Neuronal stem cell (in vitro differentiated cells): ENCODE measurements around the gene AHCTF1.
"Not testable (repeated sequence)": the region's sequence is repeated elsewhere in the genome, so short reads cannot be mapped to it uniquely, and the experiment has no call there.

ENCODE experiments used
- DNase-seq: peaks from one replicate; pipeline ENCODE4 v3.0.0-alpha.2; 2013; ENCODE audit warnings: low spot score
- H2AFZ ChIP-seq: one replicate; pipeline ENCODE4 v1.6.1; 2013; ENCODE audit warnings: mild to moderate bottlenecking, low read length, inconsistent platforms
- H2AK5ac ChIP-seq: 2 replicates; pipeline ENCODE4 v1.6.1; 2013; ENCODE audit warnings: low read depth, mild to moderate bottlenecking, inconsistent platforms, low read length, moderate library complexity, mixed read lengths
- H2BK120ac ChIP-seq: 2 replicates; pipeline ENCODE4 v1.6.1; 2013; ENCODE audit warnings: low read depth, mild to moderate bottlenecking, inconsistent platforms, low read length, moderate library complexity, mixed read lengths
- H2BK12ac ChIP-seq: one replicate; pipeline ENCODE4 v1.6.1; 2013; ENCODE audit warnings: low read length, inconsistent platforms
- H2BK15ac ChIP-seq: 2 replicates; pipeline ENCODE4 v1.6.1; 2013; ENCODE audit warnings: mild to moderate bottlenecking, low read length, inconsistent platforms, mixed read lengths
- H2BK5ac ChIP-seq: one replicate; pipeline ENCODE4 v1.6.1; 2013; ENCODE audit warnings: inconsistent platforms, mild to moderate bottlenecking, low read length, moderate library complexity
- H3K14ac ChIP-seq: one replicate; pipeline ENCODE4 v1.6.1; 2013; ENCODE audit warnings: low read length, inconsistent platforms
- H3K18ac ChIP-seq: 2 replicates; pipeline ENCODE4 v1.6.1; 2013; ENCODE audit warnings: low read length, inconsistent platforms
- H3K23ac ChIP-seq: 2 replicates; pipeline ENCODE4 v1.6.1; 2013; ENCODE audit warnings: low read depth, mild to moderate bottlenecking, mixed read lengths, low read length, inconsistent platforms; ENCODE audit not compliant: poor library complexity
- H3K27ac ChIP-seq: replicated peaks from 3 replicates; pipeline ENCODE4 v1.5.1; 2013; ENCODE audit warnings: low read length, inconsistent platforms
- H3K27me3 ChIP-seq, 3 experiments: 2 replicates each; pipeline ENCODE4 v1.6.1; 2013; ENCODE audit warnings: low read length in 3 of 3, mild to moderate bottlenecking in 2 of 3, inconsistent platforms in 1 of 3, low read depth in 1 of 3, mixed read lengths in 1 of 3, moderate library complexity in 1 of 3; ENCODE audit not compliant: control insufficient read depth in 3 of 3, insufficient read depth in 3 of 3
- H3K36me3 ChIP-seq, 2 donors: replicated peaks in 1 of 2; 2 replicates each; pipeline ENCODE4 v1.6.1; 2013; ENCODE audit warnings: low read length in 2 of 2; ENCODE audit not compliant: control insufficient read depth in 2 of 2, insufficient read depth in 2 of 2
- H3K4ac ChIP-seq: 2 replicates; pipeline ENCODE4 v1.6.1; 2013; ENCODE audit warnings: inconsistent platforms, mild to moderate bottlenecking, low read length, moderate library complexity
- H3K4me1 ChIP-seq, 2 donors: 1 replicate in 1 of 2; 2 replicates in 1 of 2; pipeline ENCODE4 v1.6.1; 2013; ENCODE audit warnings: low read length in 2 of 2, low read depth in 1 of 2; ENCODE audit not compliant: control insufficient read depth in 2 of 2, insufficient read depth in 1 of 2
- H3K4me2 ChIP-seq: one replicate; pipeline ENCODE4 v1.6.1; 2013; ENCODE audit warnings: mild to moderate bottlenecking, low read length, inconsistent platforms; ENCODE audit not compliant: insufficient read depth, poor library complexity, severe bottlenecking
- H3K4me3 ChIP-seq, 2 donors: 2 replicates each; pipeline ENCODE4 v1.5.1; 2013; ENCODE audit warnings: low read length in 2 of 2, mild to moderate bottlenecking in 2 of 2, inconsistent platforms in 1 of 2, moderate library complexity in 1 of 2
- H3K79me1 ChIP-seq: one replicate; pipeline ENCODE4 v1.6.1; 2013; ENCODE audit warnings: low read depth, mild to moderate bottlenecking, inconsistent platforms, low read length, moderate library complexity
- H3K9ac ChIP-seq: one replicate; pipeline ENCODE4 v1.6.1; 2013; ENCODE audit warnings: mild to moderate bottlenecking, low read depth, low read length, inconsistent platforms; ENCODE audit not compliant: poor library complexity
- H3K9me3 ChIP-seq, 2 donors: replicated peaks in 1 of 2; 2 replicates each; pipeline versions ENCODE3 to v1.6.1; 2013; ENCODE audit warnings: low read length in 2 of 2, mild to moderate bottlenecking in 2 of 2, inconsistent platforms in 1 of 2, low read depth in 1 of 2, mixed read lengths in 1 of 2, moderate library complexity in 1 of 2; ENCODE audit not compliant: control insufficient read depth in 2 of 2, insufficient read depth in 1 of 2
- H4K8ac ChIP-seq: one replicate; pipeline ENCODE4 v1.6.1; 2013; ENCODE audit warnings: low read depth, mild to moderate bottlenecking, inconsistent platforms, low read length, moderate library complexity
- H4K91ac ChIP-seq: one replicate; pipeline ENCODE4 v1.6.1; 2013; ENCODE audit warnings: low read length, low read depth, mild to moderate bottlenecking, inconsistent platforms; ENCODE audit not compliant: poor library complexity
- WGBS, 2 donors: extraction: QIAGEN DNeasy Blood & Tissue Kit; methylation state at CpG; one replicate each; pipeline ENCODE4 v1.1.7; 2013; ENCODE audit warnings: missing lambda C conversion rate in 2 of 2, mixed read lengths in 1 of 2; ENCODE audit not compliant: insufficient read length in 2 of 2, insufficient replicate concordance in 1 of 2; ENCODE audit errors: extremely low coverage in 2 of 2; 5-methylcytosine and 5-hydroxymethylcytosine counted together

Gene AHCTF1

GRCh38 chr1:246860401-246860800 is 71.3 kb downstream of the AHCTF1 start:
- Histone ChIP-seq H2BK120ac (no peak overlapping the region), H2BK5ac (no peak overlapping the region), H3K27ac (no peak overlapping the region), H3K4me3 (no peak overlapping the region), H3K79me1 (no peaks in the 10 kb centered on the region), H3K14ac (no peak overlapping the region), H3K36me3 (peaks cover 15 to 96% of the 10 kb centered on the region in 2 donors), H3K9ac (no peak overlapping the region), H2BK12ac (no peak overlapping the region), H4K91ac (no peak overlapping the region), H3K9me3 (no peaks in the 10 kb centered on the region), H3K23ac (no peak overlapping the region), H2AK5ac (no peak overlapping the region), H3K4me1 (no peaks in the 10 kb centered on the region), H3K4ac (no peak overlapping the region), H3K18ac (no peak overlapping the region), H4K8ac (no peak overlapping the region), H3K4me2 (no peak overlapping the region), H2BK15ac (no peak overlapping the region), H3K27me3 (no peaks in the 10 kb centered on the region), H2AFZ (no peak overlapping the region)
- DNase-seq = no peak
- WGBS, 2 donors = no CpG with 5 or more reads among the region's 4 CpGs

GRCh38 chr1:246856371-246856770 is 75.4 kb downstream of the AHCTF1 start:
- peaks cover 0 to 5% of the 10 kb centered on the region in 2 donors for H3K9me3 ChIP-seq
- H2BK5ac ChIP-seq = no peak overlapping the region
- no peak overlapping the region for H2BK120ac ChIP-seq
- no peak overlapping the region for H2BK12ac ChIP-seq
- no CpG with 5 or more reads among the region's 1 CpG for WGBS, 2 donors
- no peak overlapping the region for H2BK15ac ChIP-seq
- no peak overlapping the region for H3K27ac ChIP-seq
- no peak for DNase-seq
- H3K4me2 ChIP-seq = no peak overlapping the region
- no peak overlapping the region for H2AFZ ChIP-seq
- no peak overlapping the region for H3K14ac ChIP-seq
- no peaks in the 10 kb centered on the region for H3K4me1 ChIP-seq
- H4K91ac ChIP-seq = no peak overlapping the region
- H3K18ac ChIP-seq = no peak overlapping the region
- H3K79me1 ChIP-seq = no peaks in the 10 kb centered on the region
- no peak overlapping the region for H4K8ac ChIP-seq
- H3K4me3 ChIP-seq = no peak overlapping the region
- no peaks in the 10 kb centered on the region for H3K27me3 ChIP-seq
- H3K4ac ChIP-seq = no peak overlapping the region
- H3K9ac ChIP-seq = no peak overlapping the region
- H2AK5ac ChIP-seq = no peak overlapping the region
- no peak overlapping the region for H3K23ac ChIP-seq
- H3K36me3 ChIP-seq = peaks cover 21 to 98% of the 10 kb centered on the region in 2 donors

DNA sequence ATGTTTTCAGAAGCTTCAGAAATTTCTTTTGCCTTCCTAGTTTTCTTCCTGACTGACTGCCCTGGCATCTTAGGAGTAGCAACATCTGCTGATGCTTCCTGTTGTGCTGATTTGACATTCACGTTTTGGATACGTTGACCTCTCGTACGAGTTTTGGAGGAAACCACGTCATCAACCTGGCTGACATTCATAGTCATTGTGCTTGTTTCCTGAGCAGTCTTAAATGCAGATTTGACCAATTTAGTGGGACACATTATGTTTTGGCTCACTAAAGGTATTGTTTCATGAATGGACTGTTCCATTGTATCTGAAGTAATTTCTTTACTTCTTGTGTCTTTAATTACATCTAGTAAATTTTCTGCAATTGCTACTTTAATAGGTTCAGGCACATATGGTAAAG is 81.1 kb downstream of the AHCTF1 start:
- WGBS, 2 donors = no CpG with 5 or more reads among the region's 5 CpGs
- H3K79me1 ChIP-seq, H3K27me3 ChIP-seq, H2BK15ac ChIP-seq, H3K18ac ChIP-seq, H4K91ac ChIP-seq, H2AFZ ChIP-seq, H2BK120ac ChIP-seq, DNase-seq, H3K23ac ChIP-seq, H2BK12ac ChIP-seq, H2AK5ac ChIP-seq, H4K8ac ChIP-seq, H3K9ac ChIP-seq, H3K27ac ChIP-seq, H3K14ac ChIP-seq, H3K4ac ChIP-seq, H3K4me1 ChIP-seq, H3K4me2 ChIP-seq, H2BK5ac ChIP-seq, H3K4me3 ChIP-seq: not testable (repeated sequence)
- Histone ChIP-seq H3K9me3 (peaks cover 0 to 12% of the 10 kb centered on the region in 2 donors), H3K36me3 (peaks cover 22 to 95% of the 10 kb centered on the region in 2 donors)

DNA sequence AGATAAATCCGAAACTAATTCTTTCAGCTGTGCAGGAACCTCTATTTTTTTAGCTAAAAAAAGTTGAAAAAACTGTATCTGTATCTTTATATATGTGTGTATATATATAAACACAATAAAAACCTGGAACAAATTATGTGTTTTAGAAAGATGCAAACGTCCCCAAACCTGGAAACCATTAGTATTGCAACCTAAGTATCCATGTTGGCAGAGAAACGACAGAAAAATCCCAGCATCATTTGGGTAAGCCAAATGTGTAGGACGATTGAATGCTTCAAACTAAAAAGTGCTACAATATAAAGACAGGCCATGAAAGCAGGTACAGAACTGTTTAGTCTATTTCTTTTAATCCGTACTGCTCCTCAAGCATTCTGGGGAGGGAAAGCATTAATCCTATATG is 87.9 kb downstream of the AHCTF1 start:
- Histone ChIP-seq H3K4ac (no peak overlapping the region), H3K23ac (no peak overlapping the region), H3K9ac (no peak overlapping the region), H3K4me2 (no peak overlapping the region), H2BK5ac (no peak overlapping the region), H3K4me3 (no peak overlapping the region), H2BK12ac (no peak overlapping the region), H4K8ac (no peak overlapping the region), H3K27ac (no peak overlapping the region), H3K18ac (no peak overlapping the region), H3K9me3 (peaks cover 0 to 2% of the 10 kb centered on the region in 2 donors), H2BK15ac (no peak overlapping the region), H4K91ac (no peak overlapping the region), H3K79me1 (peaks cover 2% of the 10 kb centered on the region), H2AK5ac (no peak overlapping the region), H3K27me3 (no peaks in the 10 kb centered on the region), H2AFZ (no peak overlapping the region), H3K4me1 (no peaks in the 10 kb centered on the region), H2BK120ac (no peak overlapping the region), H3K36me3 (peaks cover 18 to 97% of the 10 kb centered on the region in 2 donors), H3K14ac (no peak overlapping the region)
- WGBS, 2 donors = no CpG with 5 or more reads among the region's 5 CpGs
- no peak for DNase-seq
